NCI-H1092 (cell line): Measurements from ENCODE around the gene LRAT.

Source experiments
- DNase-seq: peaks from one replicate; lab custom pipeline; 2025; lab: John Stamatoyannopoulos, UW

LRAT gene

DNA sequence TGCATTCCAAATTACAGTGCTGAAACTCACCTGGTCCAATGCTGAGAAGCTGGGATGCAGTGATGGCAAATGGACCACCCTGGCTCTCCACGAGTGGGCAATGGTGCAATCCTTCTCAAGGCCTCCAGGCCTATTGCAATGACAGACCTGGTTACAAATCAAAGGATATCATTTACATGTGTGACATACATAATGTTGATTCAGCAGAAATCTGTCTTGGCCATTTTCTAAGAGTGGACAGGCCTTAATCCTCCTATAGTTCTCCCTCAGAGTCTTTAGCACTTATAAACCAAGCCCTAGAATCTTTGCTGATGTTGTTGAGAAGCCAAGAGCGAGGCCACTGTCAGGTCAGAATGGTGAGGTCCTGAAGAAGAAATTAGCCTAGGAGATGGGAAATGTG is 17.1 kb downstream of the LRAT start:
- DNase-seq: no peak

- no peak for DNase-seq
These were observed 34.5 kb downstream of the LRAT start for GRCh38 chr4:154778264-154778663.

DNA sequence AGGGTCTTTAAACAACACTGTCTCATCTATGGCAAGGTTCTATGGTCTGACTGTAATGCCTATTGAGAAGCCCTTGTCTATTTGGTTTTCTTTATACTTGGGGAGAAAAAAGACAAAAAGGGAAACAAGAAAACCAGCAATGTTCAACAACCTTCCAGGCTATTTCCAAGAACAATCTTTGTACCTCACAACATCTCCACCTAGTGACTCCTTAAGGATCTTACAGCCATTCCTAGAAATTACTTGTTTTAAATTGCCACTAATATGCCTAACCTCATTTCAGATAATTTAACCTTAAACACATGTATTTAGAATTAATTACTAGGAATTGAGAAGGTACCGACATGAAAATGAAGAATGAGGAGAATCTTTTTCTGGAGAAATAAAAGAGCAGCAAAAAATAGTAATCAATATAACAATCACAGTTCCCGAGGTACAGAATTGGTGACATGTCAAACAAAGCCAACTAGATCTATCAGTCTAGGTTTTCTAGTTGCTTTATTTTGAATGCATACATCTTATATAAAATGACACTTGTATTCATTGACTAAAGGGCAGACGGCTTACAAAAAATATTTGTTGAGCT is 35.7 kb downstream of the LRAT start:
- DNase-seq: no peak

GRCh38 chr4:154781126-154781982 is 37.6 kb downstream of the LRAT start, which contains the start of gene RBM46:
Gene RBM46 (plus strand): TSS chr4:154781272. CDS start chr4:154796753, 15,481 bp downstream.
- DNase-seq: no peak

- DNase-seq: no peak
These were observed 38.1 kb downstream of the LRAT start for GRCh38 chr4:154781983-154782293.
